ENCODE results near the gene CBARP. TPM values are rescaled to one million over a fixed set of nuclear protein-coding genes. Genes with fewer than 3 reads are reported as not detected.

The CBARP gene
- total RNA-seq, 2 experiments from 2014 or later = 0.09 to 0.13 TPM

GRCh38 chr19:1280636-1281568 is 43.1 kb upstream of the CBARP start:
- CTCF ChIA-PET (ENCODE audit: unreplicated experiment) = no interaction called here
- TF ChIP-seq EZH2phosphoT487 (IDR thresholded peaks at IDR 0.05; ENCODE audit: borderline replicate concordance, low read depth, low read length) = no peak
- TF ChIP-seq, protein P1, sequence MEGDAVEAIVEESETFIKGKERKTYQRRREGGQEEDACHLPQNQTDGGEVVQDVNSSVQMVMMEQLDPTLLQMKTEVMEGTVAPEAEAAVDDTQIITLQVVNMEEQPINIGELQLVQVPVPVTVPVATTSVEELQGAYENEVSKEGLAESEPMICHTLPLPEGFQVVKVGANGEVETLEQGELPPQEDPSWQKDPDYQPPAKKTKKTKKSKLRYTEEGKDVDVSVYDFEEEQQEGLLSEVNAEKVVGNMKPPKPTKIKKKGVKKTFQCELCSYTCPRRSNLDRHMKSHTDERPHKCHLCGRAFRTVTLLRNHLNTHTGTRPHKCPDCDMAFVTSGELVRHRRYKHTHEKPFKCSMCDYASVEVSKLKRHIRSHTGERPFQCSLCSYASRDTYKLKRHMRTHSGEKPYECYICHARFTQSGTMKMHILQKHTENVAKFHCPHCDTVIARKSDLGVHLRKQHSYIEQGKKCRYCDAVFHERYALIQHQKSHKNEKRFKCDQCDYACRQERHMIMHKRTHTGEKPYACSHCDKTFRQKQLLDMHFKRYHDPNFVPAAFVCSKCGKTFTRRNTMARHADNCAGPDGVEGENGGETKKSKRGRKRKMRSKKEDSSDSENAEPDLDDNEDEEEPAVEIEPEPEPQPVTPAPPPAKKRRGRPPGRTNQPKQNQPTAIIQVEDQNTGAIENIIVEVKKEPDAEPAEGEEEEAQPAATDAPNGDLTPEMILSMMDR (conservative IDR thresholded peaks at IDR 0.05; ENCODE audit: low read length) = no peak
- Histone ChIP-seq H3K4me3 (ENCODE audit: low read depth, low read length, poor library complexity, severe bottlenecking) (no peak overlapping the region), H3K9me2 (ENCODE audit: insufficient read depth, low read length) (no peaks in the 10 kb centered on the region), H3K79me2 (ENCODE audit: insufficient read depth, low read depth, low read length) (peaks cover 17% of the 10 kb centered on the region; the same call in 1 of the 2 replicates), H3K4me2 (ENCODE audit: low read length) (no peak overlapping the region), H3K36me3 (ENCODE audit: insufficient read depth, low read length) (peaks cover 50% of the 10 kb centered on the region), H3K9me3 (ENCODE audit: low read length) (no peaks in the 10 kb centered on the region), H3K27ac (ENCODE audit: low read depth, low read length, poor library complexity, severe bottlenecking) (no peak overlapping the region), H2AFZ (ENCODE audit: low read length) (no peak overlapping the region), H4K20me1 (ENCODE audit: insufficient read depth, low read length) (no peaks in the 10 kb centered on the region), H3K4me1 (ENCODE audit: insufficient read depth, low read length, poor library complexity, severe bottlenecking) (peaks cover 11% of the 10 kb centered on the region)
- BruUV-seq (replicated peaks) = no TSS peak
- POLR2A ChIA-PET = no interaction called here
- intact Hi-C loops (cut with micrococcal nuclease; ENCODE audit: unreplicated experiment) = no loop called here
- no peak for DNase-seq (ENCODE audit: low spot score)

GRCh38 chr19:1279782-1280341 is 42.1 kb upstream of the CBARP start:
- H3K27ac ChIP-seq (ENCODE audit: low read depth, low read length, poor library complexity, severe bottlenecking) = no peak overlapping the region
- H3K9me3 ChIP-seq (ENCODE audit: low read length) = no peaks in the 10 kb centered on the region
- POLR2A ChIA-PET = no interaction called here
- intact Hi-C loops (cut with micrococcal nuclease; ENCODE audit: unreplicated experiment) = loop anchor here (1.0 to 5.0 kb wide), 2 partner anchors 92 to 157 kb away; partner anchors contain the start of gene RPS15
- DNase-seq (ENCODE audit: low spot score) = peak; percentile 83
- H4K20me1 ChIP-seq (ENCODE audit: insufficient read depth, low read length) = no peaks in the 10 kb centered on the region
- no peak overlapping the region for H3K4me2 ChIP-seq (ENCODE audit: low read length)
- no peak for TF ChIP-seq EZH2phosphoT487 (IDR thresholded peaks at IDR 0.05; ENCODE audit: borderline replicate concordance, low read depth, low read length)
- TF ChIP-seq, protein P1 (conservative IDR thresholded peaks at IDR 0.05; ENCODE audit: low read length) = peak; percentile 96
- BruUV-seq (replicated peaks) = no TSS peak
- H3K4me3 ChIP-seq (ENCODE audit: low read depth, low read length, poor library complexity, severe bottlenecking) = no peak overlapping the region
- H3K9me2 ChIP-seq (ENCODE audit: insufficient read depth, low read length) = no peaks in the 10 kb centered on the region
- H3K79me2 ChIP-seq (ENCODE audit: insufficient read depth, low read depth, low read length) = peaks cover 17% of the 10 kb centered on the region; the same call in 1 of the 2 replicates
- peaks cover 53% of the 10 kb centered on the region for H3K36me3 ChIP-seq (ENCODE audit: insufficient read depth, low read length)
- no peak overlapping the region for H2AFZ ChIP-seq (ENCODE audit: low read length)
- peaks cover 11% of the 10 kb centered on the region for H3K4me1 ChIP-seq (ENCODE audit: insufficient read depth, low read length, poor library complexity, severe bottlenecking)
- CTCF ChIA-PET (ENCODE audit: unreplicated experiment) = interaction anchor here (1.0 kb wide), 1 partner anchor 36 kb away, joined by 3 read pairs; no protein-coding TSS in a partner anchor

Measured in OCI-LY7 (cell line).